A549 (cell line): ENCODE data around the gene EME2.

Experiments
- BHLHE40 ChIP-seq: IDR thresholded peaks from 2 replicates; pipeline ENCODE4 v1.6.1; 2012; ENCODE audit warnings: low read depth, low read length, inconsistent platforms
- EP300 ChIP-seq, 2 experiments: fragments of >200 bp; sonication (Bioruptor Twin); formaldehyde crosslinking; IDR thresholded peaks; 2 replicates in 1 of 2; 3 replicates in 1 of 2; pipeline ENCODE4 v1.6.1; 2016 to 2017

DNA sequence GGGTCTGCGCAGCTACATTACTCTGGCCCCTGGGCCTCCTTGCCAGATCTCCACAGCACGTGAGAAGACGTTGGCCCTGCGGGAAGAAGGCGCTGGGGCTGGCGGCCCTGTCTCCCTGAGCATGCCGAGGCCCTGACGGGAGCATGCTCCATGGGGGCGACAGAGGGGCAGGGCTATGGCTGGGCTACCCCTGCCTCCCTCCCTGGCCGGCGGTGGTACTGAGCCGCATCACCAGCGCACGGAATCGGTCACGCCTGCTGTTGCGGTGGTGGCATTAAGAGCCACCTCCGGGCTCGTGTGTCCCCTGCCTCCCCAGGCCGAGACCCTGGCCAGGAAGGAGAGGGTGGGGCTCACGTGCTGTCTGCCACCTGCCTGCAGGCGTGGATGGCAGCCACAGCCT lies 38.5 kb upstream of the EME2 start:
- no peak for TF ChIP-seq EP300 (IDR thresholded peaks at IDR 0.05)
- no peak for TF ChIP-seq BHLHE40
